DMS53 treated with DMSO at 0.1 percent for 48 hours (cell line): Measurements from ENCODE around the gene RNFT1.
"Not testable (repeated sequence)": the region's sequence is repeated elsewhere in the genome, so short reads cannot be mapped to it uniquely, and the experiment has no call there.

Experiments used
- DNase-seq: peaks from one replicate; lab custom pipeline; 2025; ENCODE audit not compliant: unreplicated experiment; lab: John Stamatoyannopoulos, UW

Gene RNFT1

DNA sequence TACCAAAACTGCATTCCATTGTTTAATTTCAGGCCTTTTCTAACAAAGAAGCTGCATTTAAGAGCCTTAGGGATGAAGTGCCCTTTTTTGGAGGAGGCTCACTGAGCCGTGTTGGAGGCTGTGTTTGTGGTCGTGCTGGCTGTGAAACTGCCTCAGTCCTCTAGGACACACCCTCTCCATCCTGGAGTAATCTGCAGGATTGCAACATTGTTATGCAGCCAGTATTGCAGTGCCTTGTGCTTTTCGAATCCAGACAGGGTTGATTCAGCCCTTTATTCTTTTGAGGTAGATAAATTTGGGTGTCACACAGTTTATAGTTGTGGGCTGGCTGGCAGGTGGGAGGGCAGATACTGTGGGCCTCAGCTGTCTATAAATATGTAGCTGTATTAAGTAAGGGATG is 33.8 kb downstream of the RNFT1 start:
- not testable (repeated sequence) for DNase-seq

DNA sequence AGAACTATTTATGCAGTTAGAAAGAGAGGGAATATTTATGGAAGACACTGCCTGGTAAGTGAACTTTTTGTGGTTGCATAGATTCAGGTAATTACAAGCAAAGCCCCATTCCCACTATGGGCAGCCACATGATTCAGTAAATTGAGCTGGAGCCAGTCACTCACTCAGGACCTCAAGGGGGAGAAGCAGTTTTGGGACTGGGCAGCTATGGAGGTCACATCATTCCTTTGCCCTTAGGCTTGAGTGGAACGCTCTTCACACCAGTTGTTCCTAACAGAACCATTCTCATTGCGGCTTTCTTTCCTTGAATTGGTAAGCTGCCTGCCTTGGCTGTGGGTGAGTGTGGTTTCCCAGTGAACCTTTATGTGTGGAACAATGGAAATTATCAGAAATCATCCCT is 34.4 kb downstream of the RNFT1 start:
- not testable (repeated sequence) for DNase-seq

DNA sequence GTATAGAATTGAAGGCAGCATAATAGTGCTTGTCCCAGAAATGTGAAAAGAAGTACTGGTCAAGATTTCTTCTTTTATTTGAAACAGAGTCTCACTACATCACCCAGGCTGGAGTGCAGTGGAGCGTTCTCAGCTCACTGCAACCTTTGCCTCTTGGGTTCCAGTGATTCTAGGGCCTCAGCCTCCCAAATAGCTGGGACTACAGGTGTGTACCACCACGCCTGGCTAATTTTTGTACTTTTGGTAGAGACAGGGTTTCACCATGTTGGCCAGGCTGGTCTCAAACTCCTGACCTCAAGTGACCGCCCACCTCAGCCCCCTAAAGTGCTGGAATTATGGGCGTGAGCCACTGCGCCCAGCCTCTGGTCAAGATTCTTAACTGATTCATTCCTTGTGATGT is 43.9 kb downstream of the RNFT1 start:
- not testable (repeated sequence) for DNase-seq

DNA sequence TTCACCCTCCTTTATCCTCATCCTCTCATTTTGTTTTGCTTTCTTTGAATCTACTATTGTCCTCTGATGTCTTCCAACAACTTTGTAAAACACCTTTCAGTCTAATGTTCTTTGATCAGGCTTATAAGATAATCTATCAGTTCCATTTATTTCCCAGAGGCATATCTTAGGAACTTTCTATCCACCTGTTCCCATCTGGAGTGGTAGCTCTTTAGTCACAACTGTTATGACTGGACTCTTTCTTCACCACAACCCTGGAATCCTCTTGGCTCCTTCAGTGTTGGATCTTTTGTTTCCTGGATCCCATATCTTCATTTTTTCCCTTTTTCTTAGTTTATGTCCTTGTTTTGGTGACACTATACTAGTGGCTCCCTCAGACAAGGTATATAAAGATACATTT is 48.1 kb downstream of the RNFT1 start:
- no peak for DNase-seq

DNA sequence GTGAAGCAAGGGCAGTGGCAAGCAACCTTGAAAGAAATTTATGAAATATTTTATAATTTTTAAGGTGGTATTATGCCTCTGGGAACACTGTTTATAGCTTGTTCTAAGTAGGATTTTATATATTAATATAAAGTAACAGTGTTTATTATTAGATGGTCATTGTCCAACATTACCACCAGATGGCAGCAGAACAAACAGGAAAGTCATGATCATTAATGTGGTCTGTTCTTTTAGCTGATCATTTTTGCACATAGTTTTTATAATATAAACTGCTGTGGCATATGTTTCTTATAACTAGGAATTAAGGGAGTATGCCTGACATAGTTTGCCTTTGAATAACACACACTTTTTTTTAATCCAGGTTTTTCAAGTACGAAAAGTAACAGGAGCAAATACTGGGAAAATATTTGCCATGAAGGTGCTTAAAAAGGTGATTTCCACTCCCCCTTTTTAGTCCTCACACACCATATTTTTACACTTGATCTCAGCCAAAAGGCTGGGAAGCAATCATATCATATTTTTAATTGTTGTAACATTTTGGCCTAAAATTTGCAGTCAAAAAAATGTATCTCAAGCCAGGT is 50.2 kb downstream of the RNFT1 start:
- peak; percentile 26 for DNase-seq

DNA sequence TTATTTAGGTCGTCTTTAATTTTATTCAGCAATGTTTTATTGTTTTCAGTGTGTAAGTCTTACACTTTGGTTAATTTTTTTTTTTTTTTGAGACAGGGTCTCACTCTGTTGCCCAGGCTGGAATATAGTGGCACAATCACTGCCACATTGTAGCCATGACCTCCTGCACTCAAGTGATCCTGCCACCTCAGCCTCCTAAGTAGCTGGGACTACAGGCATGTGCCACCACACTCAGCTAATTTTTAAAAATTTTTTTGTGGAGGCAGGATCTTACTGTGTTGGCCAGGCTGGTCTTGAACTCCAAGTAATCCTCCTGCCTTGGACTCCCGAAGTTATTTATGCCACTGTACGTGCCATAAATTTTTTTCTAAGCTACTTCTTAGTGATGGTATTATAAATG is 57.1 kb downstream of the RNFT1 start:
- no peak for DNase-seq

DNA sequence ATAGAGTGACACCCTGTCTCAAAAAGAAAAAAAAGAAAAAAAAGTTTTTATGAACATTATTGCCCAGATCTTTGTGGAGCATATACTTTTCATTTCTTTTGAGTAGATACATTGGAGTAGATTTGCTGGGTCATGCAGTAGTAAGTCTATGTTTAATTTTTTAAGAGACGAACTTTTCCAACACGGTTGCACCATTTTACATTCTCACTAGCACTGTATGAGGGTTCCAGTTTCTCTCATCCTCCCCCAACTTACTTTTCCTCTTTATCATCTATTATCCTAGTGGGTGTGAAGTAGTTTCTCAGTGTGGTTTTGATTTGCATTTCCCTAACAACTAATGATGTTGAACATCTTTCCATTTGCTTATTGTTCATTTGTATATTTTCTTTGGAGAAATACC is 61.1 kb downstream of the RNFT1 start:
- no peak for DNase-seq
